HuH-7.5 (cell line): ENCODE data around the gene DLG5.

Experiments used
- DNase-seq: peaks from one replicate; pipeline ENCODE4 v3.0.0; 2011; ENCODE audit warnings: low spot score

Gene DLG5

GRCh38 chr10:77865580-77866324 is 60.8 kb downstream of the DLG5 start:
- no peak for DNase-seq

GRCh38 chr10:77864151-77864851 is 62.3 kb downstream of the DLG5 start:
- DNase-seq, result no peak

DNA sequence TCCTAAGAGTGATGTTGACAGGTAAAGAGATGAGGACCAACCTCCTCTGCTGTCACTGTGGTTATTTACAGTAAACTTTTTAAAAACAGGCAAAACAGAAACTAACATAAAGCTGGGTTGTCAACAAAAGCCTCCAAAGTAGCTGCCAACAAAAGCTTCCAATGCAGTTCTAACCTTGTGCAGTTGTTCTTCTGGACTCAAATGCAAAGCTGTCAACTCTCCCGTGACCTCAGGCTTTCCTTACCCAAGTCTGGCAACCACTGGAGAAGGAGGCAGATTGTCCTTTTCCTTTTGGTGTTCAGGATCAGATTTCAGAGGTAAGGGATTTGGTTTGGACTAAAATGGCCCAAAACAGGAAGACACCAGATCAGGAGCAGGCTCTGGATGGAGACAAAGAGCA is 63.1 kb downstream of the DLG5 start:
- DNase-seq, result no peak

- no peak for DNase-seq
Observed at GRCh38 chr10:77862595-77862994, 64.0 kb downstream of the DLG5 start.

GRCh38 chr10:77861366-77861765 is 65.2 kb downstream of the DLG5 start:
- no peak for DNase-seq

DNA sequence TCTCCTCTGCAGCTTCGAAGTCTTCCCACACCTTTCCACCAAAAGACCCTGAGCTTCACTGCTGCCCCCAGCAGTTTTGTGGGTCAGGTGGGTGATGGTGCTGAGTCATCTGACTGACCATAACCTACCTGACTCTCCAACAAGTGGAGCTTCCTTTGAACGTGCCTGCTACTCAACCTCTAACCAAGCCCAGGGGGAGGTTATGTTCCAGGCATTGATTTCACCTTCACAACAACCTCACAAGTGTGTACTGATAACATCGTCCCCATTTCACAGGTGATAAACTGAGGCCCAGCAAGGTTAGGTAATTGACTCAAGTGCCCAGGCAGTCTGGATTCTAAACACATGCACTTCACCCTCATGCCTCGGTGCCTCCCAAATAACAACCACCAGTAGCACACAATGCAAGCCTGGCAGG is 66.7 kb downstream of the DLG5 start:
- no peak for DNase-seq

GRCh38 chr10:77859200-77859864 is 67.2 kb downstream of the DLG5 start:
- DNase-seq, result no peak

- peak; percentile 36 for DNase-seq
Observed at GRCh38 chr10:77857272-77857671, 69.3 kb downstream of the DLG5 start.

GRCh38 chr10:77856566-77856965 is 70.0 kb downstream of the DLG5 start:
- no peak for DNase-seq

DNA sequence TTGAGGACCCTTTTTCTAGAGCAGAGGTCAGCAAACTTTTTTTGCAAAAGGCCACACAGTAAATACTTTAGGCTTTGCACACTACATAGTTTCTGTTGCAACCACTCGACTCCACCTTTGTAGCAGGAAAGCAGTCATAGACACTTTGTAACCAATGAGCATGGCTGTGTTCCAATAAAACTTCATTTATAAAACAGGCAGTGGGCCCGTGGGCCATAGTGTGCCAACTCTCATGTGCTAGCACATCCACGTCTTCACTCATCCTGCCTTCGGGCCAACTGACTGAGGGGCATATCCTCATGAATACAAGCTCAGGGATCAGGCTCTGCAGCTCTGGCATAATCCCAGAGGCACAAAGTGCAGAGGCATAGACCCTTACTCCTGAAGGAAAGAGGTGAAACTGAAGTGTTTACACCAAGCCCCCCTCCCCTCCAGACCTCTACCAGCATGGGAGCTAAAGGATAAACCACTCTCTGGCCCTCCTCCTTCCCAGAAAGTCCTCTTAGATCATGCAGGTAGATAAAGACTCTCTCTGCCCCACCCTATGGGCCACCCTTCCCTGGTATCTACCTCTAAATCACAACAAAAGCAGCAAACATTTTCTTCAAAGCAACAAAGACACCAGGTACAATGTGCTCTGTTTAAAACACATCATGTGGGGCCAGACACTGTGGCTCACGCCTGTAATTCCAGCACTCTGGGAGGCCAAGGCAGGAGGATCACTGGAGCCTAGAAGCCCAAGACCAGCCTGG is 71.0 kb downstream of the DLG5 start:
- no peak for DNase-seq

GRCh38 chr10:77854115-77854514 is 72.4 kb downstream of the DLG5 start:
- DNase-seq, result no peak

GRCh38 chr10:77853256-77853655 is 73.3 kb downstream of the DLG5 start:
- DNase-seq, result no peak

DNA sequence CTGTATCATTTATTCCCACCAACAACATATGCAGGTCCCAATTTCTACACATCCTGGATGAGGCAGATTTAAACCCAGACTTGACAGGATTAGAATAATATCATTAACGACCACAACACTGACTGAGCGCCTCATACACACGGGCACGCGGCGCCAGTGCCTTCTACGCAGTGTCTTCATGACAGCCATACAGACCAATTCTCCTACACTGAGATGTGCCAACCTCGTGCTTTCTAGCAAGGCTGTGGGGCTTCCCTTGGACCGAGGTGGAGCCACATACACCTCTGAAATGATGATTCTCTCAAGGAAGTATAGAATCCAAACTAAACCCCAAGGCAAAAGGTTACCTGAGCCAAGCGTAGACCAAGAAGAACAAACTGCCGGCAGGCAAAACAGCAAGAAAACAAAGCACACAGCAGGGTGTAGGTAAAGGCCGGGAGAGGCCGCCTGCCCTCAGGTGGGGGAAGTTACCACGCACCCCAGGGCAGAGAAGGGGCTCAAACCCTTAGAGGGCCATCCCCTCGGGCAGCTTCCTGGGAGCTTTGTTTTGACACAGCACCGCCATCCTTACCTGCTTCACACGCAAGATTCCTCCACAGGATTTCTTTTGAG is 75.8 kb downstream of the DLG5 start:
- no peak for DNase-seq

DNA sequence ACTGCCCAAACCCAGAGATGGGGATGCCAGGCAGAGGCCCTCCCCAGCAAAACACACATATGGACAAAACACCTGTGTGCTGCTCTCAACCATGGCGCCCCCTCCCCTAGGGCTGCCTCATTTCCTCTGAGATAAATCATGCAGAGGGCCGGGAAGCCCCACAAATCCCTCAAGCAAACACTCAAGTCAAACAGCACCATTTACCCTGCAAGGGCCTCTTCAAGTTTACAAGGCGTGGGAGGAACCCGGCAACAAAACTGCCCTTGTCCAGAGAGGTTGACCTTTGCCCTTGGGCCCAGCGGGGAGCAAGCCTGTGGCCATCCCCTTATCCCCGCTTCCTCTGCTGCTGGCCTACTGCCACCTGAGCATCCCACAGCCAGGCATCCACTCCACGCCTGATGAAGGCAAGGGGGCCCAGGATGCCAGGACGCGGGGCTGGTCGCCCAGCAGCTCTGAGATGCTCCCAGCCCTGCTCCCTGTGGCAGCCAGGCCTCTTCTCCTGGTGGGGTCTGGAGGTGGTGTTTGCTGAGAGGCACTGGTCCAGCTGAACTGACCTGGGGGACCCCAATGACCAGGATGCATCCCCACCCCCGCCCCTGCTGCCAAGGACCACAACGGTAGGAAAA is 77.4 kb downstream of the DLG5 start:
- no peak for DNase-seq

- DNase-seq, result peak; percentile 59
Observed at GRCh38 chr10:77846718-77847311, 79.7 kb downstream of the DLG5 start.

- DNase-seq, result no peak
Observed at GRCh38 chr10:77845451-77845850, 81.1 kb downstream of the DLG5 start.

DNA sequence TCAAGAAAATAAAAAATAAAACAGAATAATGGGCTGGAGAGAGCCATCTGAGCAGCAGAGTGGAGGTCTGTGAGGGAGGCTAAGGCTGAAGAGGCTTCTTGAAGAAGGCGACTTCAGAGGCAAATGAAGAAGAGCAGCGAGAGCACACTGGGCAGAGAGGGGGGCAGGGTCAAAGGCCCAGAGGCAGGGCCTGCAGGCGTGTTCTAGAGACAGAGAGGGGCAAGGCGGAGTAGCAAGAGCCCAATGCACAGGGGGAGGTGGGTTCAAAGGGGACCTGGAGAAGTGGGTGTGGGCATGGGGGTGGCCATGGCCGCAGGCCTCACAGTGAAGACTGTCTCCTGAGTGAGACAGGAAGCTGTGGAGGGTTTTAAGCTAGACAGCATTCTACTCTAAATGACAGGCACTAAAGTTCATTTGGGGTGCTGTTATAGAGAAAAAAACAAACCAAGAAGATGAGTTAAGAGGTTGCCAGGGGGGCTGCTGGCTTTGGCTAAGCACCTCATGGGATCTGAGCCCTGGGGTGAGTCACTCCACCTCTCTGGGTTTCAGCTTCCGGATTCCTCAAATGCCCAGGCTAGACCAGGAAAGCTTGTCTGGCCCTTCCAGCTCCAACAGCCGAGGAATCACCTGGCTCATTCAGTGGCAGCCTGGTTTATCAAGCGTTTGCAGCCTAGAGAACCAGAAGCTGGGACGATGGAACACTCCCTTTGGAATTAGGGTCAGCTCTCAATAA is 81.7 kb downstream of the DLG5 start:
- DNase-seq, result no peak

GRCh38 chr10:77844177-77844576 is 82.4 kb downstream of the DLG5 start:
- no peak for DNase-seq

GRCh38 chr10:77843264-77843663 is 83.3 kb downstream of the DLG5 start:
- no peak for DNase-seq

- no peak for DNase-seq
Observed at GRCh38 chr10:77842652-77843212, 83.8 kb downstream of the DLG5 start.
